SU-DHL-6 (cell line): Measurements from ENCODE around the gene OR3A1.

Experiments used
- H2AFZ ChIP-seq: fragments of 200-600 bp; sonication (generic); 2 replicates; pipeline ENCODE4 v1.6.1; 2014; ENCODE audit warnings: low read depth, mild to moderate bottlenecking, moderate library complexity, mixed read lengths, antibody characterized with exemption, low read length; ENCODE audit not compliant: severe bottlenecking
- H3F3A ChIP-seq: fragments of 200-600 bp; shearing (Covaris generic); 2 replicates; pipeline ENCODE4 v1.6.0; 2016; ENCODE audit warnings: antibody characterized with exemption, mild to moderate bottlenecking; ENCODE audit not compliant: insufficient read depth
- H3K27ac ChIP-seq: fragments of 200-600 bp; sonication (generic); 2 replicates; pipeline ENCODE4 v1.5.1; 2016; ENCODE audit warnings: low read depth, mild to moderate bottlenecking, low read length, moderate library complexity, mixed read lengths
- H3K27me3 ChIP-seq: fragments of 200-600 bp; sonication (generic), shearing (Covaris generic); 2 replicates; pipeline ENCODE4 v1.6.0; 2014; ENCODE audit warnings: mild to moderate bottlenecking, low read length
- H3K36me3 ChIP-seq: fragments of 200-600 bp; sonication (generic); 2 replicates; pipeline ENCODE4 v1.6.1; 2014; ENCODE audit warnings: mild to moderate bottlenecking, low read length, mixed read lengths
- H3K4me2 ChIP-seq: fragments of 300-600, 200-600 bp; shearing (Covaris generic), sonication (generic); 2 replicates; pipeline ENCODE4 v1.6.0; 2014; ENCODE audit warnings: low read length, low read depth, mild to moderate bottlenecking; ENCODE audit not compliant: poor library complexity, severe bottlenecking
- H3K4me3 ChIP-seq: fragments of 200-600 bp; sonication (generic); 2 replicates; pipeline ENCODE4 v1.5.1; 2014; ENCODE audit warnings: antibody characterized with exemption, low read length, mild to moderate bottlenecking, mixed read lengths; ENCODE audit not compliant: insufficient read depth, poor library complexity, severe bottlenecking
- H3K79me2 ChIP-seq: fragments of 200-600 bp; sonication (generic); 2 replicates; pipeline ENCODE4 v1.6.1; 2014; ENCODE audit warnings: mild to moderate bottlenecking, low read length, moderate library complexity; ENCODE audit not compliant: insufficient read depth
- H3K9ac ChIP-seq: fragments of 200-600 bp; sonication (generic); 2 replicates; pipeline ENCODE4 v1.7.0; 2014; ENCODE audit warnings: mild to moderate bottlenecking, low read length
- H3K9me2 ChIP-seq: fragments of 200-600 bp; sonication (generic); replicated peaks from 2 replicates; pipeline ENCODE4 v1.6.1; 2014; ENCODE audit warnings: low read length; ENCODE audit not compliant: insufficient read depth
- H3K9me3 ChIP-seq: fragments of 200-600 bp; sonication (generic); 2 replicates; pipeline ENCODE4 v1.6.1; 2014; ENCODE audit warnings: low read length, mixed read lengths; ENCODE audit not compliant: insufficient read depth
- H4K20me1 ChIP-seq: fragments of 200-600 bp; sonication (generic); 2 replicates; pipeline ENCODE4 v1.6.1; 2014; ENCODE audit warnings: low read depth, mild to moderate bottlenecking, antibody characterized with exemption, low read length, moderate library complexity, mixed read lengths
- EZH2phosphoT487 ChIP-seq: fragments of 200-600 bp; sonication (generic), shearing (Covaris generic); conservative IDR thresholded peaks from 2 replicates; pipeline ENCODE4 v1.6.1; 2018; ENCODE audit warnings: mild to moderate bottlenecking, antibody characterized with exemption, low read length, moderate library complexity, mixed read lengths
- TF ChIP-seq, protein P1 (sequence below): fragments of 200-600 bp; sonication (generic); IDR thresholded peaks from one replicate; pipeline ENCODE4 v1.5.1; 2017; ENCODE audit warnings: antibody characterized with exemption, mild to moderate bottlenecking, low read length, moderate library complexity; ENCODE audit not compliant: insufficient read depth, poor library complexity, severe bottlenecking

Gene OR3A1

GRCh38 chr17:3282901-3283300 lies 15.3 kb downstream of the OR3A1 start:
- Histone ChIP-seq H3K4me2 (no peak overlapping the region), H2AFZ (no peak overlapping the region)

GRCh38 chr17:3276126-3276525 lies 22.0 kb downstream of the OR3A1 start:
- Histone ChIP-seq H3K36me3 (no peaks in the 10 kb centered on the region), H3K9ac (no peak overlapping the region), H3K79me2 (no peaks in the 10 kb centered on the region), H3K27ac (no peak overlapping the region), H3K9me3 (no peaks in the 10 kb centered on the region), H3K27me3 (no peaks in the 10 kb centered on the region), H2AFZ (no peak overlapping the region), H3F3A (no peaks in the 10 kb centered on the region), H3K4me3 (no peak overlapping the region), H3K4me2 (no peak overlapping the region), H4K20me1 (no peaks in the 10 kb centered on the region), H3K9me2 (no peaks in the 10 kb centered on the region)
- TF ChIP-seq EZH2phosphoT487: no peak
- TF ChIP-seq, protein P1, sequence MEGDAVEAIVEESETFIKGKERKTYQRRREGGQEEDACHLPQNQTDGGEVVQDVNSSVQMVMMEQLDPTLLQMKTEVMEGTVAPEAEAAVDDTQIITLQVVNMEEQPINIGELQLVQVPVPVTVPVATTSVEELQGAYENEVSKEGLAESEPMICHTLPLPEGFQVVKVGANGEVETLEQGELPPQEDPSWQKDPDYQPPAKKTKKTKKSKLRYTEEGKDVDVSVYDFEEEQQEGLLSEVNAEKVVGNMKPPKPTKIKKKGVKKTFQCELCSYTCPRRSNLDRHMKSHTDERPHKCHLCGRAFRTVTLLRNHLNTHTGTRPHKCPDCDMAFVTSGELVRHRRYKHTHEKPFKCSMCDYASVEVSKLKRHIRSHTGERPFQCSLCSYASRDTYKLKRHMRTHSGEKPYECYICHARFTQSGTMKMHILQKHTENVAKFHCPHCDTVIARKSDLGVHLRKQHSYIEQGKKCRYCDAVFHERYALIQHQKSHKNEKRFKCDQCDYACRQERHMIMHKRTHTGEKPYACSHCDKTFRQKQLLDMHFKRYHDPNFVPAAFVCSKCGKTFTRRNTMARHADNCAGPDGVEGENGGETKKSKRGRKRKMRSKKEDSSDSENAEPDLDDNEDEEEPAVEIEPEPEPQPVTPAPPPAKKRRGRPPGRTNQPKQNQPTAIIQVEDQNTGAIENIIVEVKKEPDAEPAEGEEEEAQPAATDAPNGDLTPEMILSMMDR: no peak

More at GRCh38 chr17:3282901-3283300, 15.3 kb downstream of the OR3A1 start:
- no peaks in the 10 kb centered on the region for H3K36me3 ChIP-seq
- no peak overlapping the region for H3K4me3 ChIP-seq
- no peak overlapping the region for H3K27ac ChIP-seq
- H3K9ac ChIP-seq: no peak overlapping the region
- H3K9me2 ChIP-seq: no peaks in the 10 kb centered on the region
- no peak for TF ChIP-seq EZH2phosphoT487
- TF ChIP-seq, protein P1: no peak
- no peaks in the 10 kb centered on the region for H3K9me3 ChIP-seq
- H3K79me2 ChIP-seq: no peaks in the 10 kb centered on the region
- H3F3A ChIP-seq: no peaks in the 10 kb centered on the region
- no peaks in the 10 kb centered on the region for H3K27me3 ChIP-seq
- H4K20me1 ChIP-seq: no peaks in the 10 kb centered on the region

- H3K4me3 ChIP-seq: no peak overlapping the region
- no peaks in the 10 kb centered on the region for H4K20me1 ChIP-seq
- H3K36me3 ChIP-seq: no peaks in the 10 kb centered on the region
- H3F3A ChIP-seq: no peaks in the 10 kb centered on the region
- H3K27ac ChIP-seq: no peak overlapping the region
- H2AFZ ChIP-seq: no peak overlapping the region
- H3K9me2 ChIP-seq: no peaks in the 10 kb centered on the region
- TF ChIP-seq EZH2phosphoT487: no peak
- TF ChIP-seq, protein P1: no peak
- no peak overlapping the region for H3K4me2 ChIP-seq
- H3K9ac ChIP-seq: no peak overlapping the region
- H3K27me3 ChIP-seq: no peaks in the 10 kb centered on the region
- no peaks in the 10 kb centered on the region for H3K79me2 ChIP-seq
- no peaks in the 10 kb centered on the region for H3K9me3 ChIP-seq
Measured at GRCh38 chr17:3271072-3271848, 26.9 kb downstream of the OR3A1 start.
